SU-DHL-6 (cell line): ENCODE results near the gene LRP1B.

ENCODE experiments used
- CTCF ChIP-seq: fragments of 200-600 bp; sonication (generic); IDR thresholded peaks from one replicate; pipeline ENCODE4 v1.5.1; 2017; ENCODE audit warnings: antibody characterized with exemption, mild to moderate bottlenecking, low read length, moderate library complexity; ENCODE audit not compliant: insufficient read depth, poor library complexity, severe bottlenecking
- EZH2phosphoT487 ChIP-seq: fragments of 200-600 bp; sonication (generic), shearing (Covaris generic); conservative IDR thresholded peaks from 2 replicates; pipeline ENCODE4 v1.6.1; 2018; ENCODE audit warnings: mild to moderate bottlenecking, antibody characterized with exemption, low read length, moderate library complexity, mixed read lengths

GRCh38 chr2:140734992-140735391 lies 1395.8 kb downstream of the LRP1B start:
- TF ChIP-seq CTCF: no peak
- no peak for TF ChIP-seq EZH2phosphoT487
